ENCODE data around the gene PDE8B.
A peak's percentile ranks its signal among the peaks of the same experiment; 100 is the strongest.

PDE8B gene

GRCh38 chr5:77225531-77225930 is 15.1 kb downstream of the PDE8B start:
- H3K79me1 ChIP-seq (ENCODE audit: low read depth, low read length): peaks cover 2% of the 10 kb centered on the region
- no peak overlapping the region for H3K4me2 ChIP-seq (ENCODE audit: insufficient read depth, low read length, poor library complexity, severe bottlenecking)
- H2BK12ac ChIP-seq (ENCODE audit: low read length): no peak overlapping the region
- no peak overlapping the region for H3K4ac ChIP-seq (ENCODE audit: low read length)
- H2BK120ac ChIP-seq (ENCODE audit: low read depth, low read length): no peak overlapping the region
- no peak overlapping the region for H2AFZ ChIP-seq (ENCODE audit: low read length)
- H3K14ac ChIP-seq (ENCODE audit: low read length): no peak overlapping the region
- H4K91ac ChIP-seq (ENCODE audit: low read depth, low read length, poor library complexity): no peak overlapping the region
- no peak overlapping the region for H2BK15ac ChIP-seq (ENCODE audit: low read length)
- no peak overlapping the region for H3K4me3 ChIP-seq (ENCODE audit: low read length in 2 of 2)
- H3K27ac ChIP-seq (replicated peaks; ENCODE audit: low read length): no peak overlapping the region
- H3K18ac ChIP-seq (ENCODE audit: low read length): no peak overlapping the region
- H3K9ac ChIP-seq (ENCODE audit: low read depth, low read length, poor library complexity): no peak overlapping the region
- no peak overlapping the region for H2AK5ac ChIP-seq (ENCODE audit: low read depth, low read length)
- H3K4me1 ChIP-seq (ENCODE audit: control insufficient read depth in 2 of 2, insufficient read depth in 1 of 2, low read depth in 1 of 2, low read length in 2 of 2): no peaks in the 10 kb centered on the region
- H2BK5ac ChIP-seq (ENCODE audit: low read length): no peak overlapping the region
- H3K9me3 ChIP-seq (replicated peaks in 1 of 2; ENCODE audit: control insufficient read depth in 2 of 2, insufficient read depth in 1 of 2, low read depth in 1 of 2, low read length in 2 of 2): no peaks in the 10 kb centered on the region
- no peaks in the 10 kb centered on the region for H3K36me3 ChIP-seq (replicated peaks in 1 of 2; ENCODE audit: control insufficient read depth in 2 of 2, insufficient read depth in 2 of 2, low read length in 2 of 2)
- peaks cover 0 to 17% (median 0%) of the 10 kb centered on the region in 3 experiments for H3K27me3 ChIP-seq (ENCODE audit: control insufficient read depth in 3 of 3, insufficient read depth in 3 of 3, low read depth in 1 of 3, low read length in 3 of 3)
- H3K23ac ChIP-seq (ENCODE audit: low read depth, low read length, poor library complexity): no peak overlapping the region
- WGBS, 2 donors (ENCODE audit: extremely low coverage in 2 of 2, insufficient read length in 2 of 2, insufficient replicate concordance in 1 of 2): no CpG with 5 or more reads among the region's 8 CpGs
- no peak overlapping the region for H4K8ac ChIP-seq (ENCODE audit: low read depth, low read length)
- DNase-seq (ENCODE audit: low spot score): no peak

GRCh38 chr5:77229887-77230286 is 19.4 kb downstream of the PDE8B start:
- peaks cover 0 to 3% of the 10 kb centered on the region in 2 donors for H3K4me1 ChIP-seq (ENCODE audit: control insufficient read depth in 2 of 2, insufficient read depth in 1 of 2, low read depth in 1 of 2, low read length in 2 of 2)
- H2BK15ac ChIP-seq (ENCODE audit: low read length): no peak overlapping the region
- H2BK120ac ChIP-seq (ENCODE audit: low read depth, low read length): no peak overlapping the region
- peaks cover 0 to 10% (median 0%) of the 10 kb centered on the region in 3 experiments for H3K27me3 ChIP-seq (ENCODE audit: control insufficient read depth in 3 of 3, insufficient read depth in 3 of 3, low read depth in 1 of 3, low read length in 3 of 3)
- H3K9me3 ChIP-seq (replicated peaks in 1 of 2; ENCODE audit: control insufficient read depth in 2 of 2, insufficient read depth in 1 of 2, low read depth in 1 of 2, low read length in 2 of 2): no peaks in the 10 kb centered on the region
- no peak overlapping the region for H3K27ac ChIP-seq (replicated peaks; ENCODE audit: low read length)
- no peak overlapping the region for H2BK5ac ChIP-seq (ENCODE audit: low read length)
- no peak for DNase-seq (ENCODE audit: low spot score)
- H3K4ac ChIP-seq (ENCODE audit: low read length): no peak overlapping the region
- H3K18ac ChIP-seq (ENCODE audit: low read length): no peak overlapping the region
- no peak overlapping the region for H3K23ac ChIP-seq (ENCODE audit: low read depth, low read length, poor library complexity)
- no peak overlapping the region for H3K14ac ChIP-seq (ENCODE audit: low read length)
- no peak overlapping the region for H4K91ac ChIP-seq (ENCODE audit: low read depth, low read length, poor library complexity)
- no peaks in the 10 kb centered on the region for H3K36me3 ChIP-seq (replicated peaks in 1 of 2; ENCODE audit: control insufficient read depth in 2 of 2, insufficient read depth in 2 of 2, low read length in 2 of 2)
- no peak overlapping the region for H3K4me3 ChIP-seq (ENCODE audit: low read length in 2 of 2)
- no peak overlapping the region for H3K9ac ChIP-seq (ENCODE audit: low read depth, low read length, poor library complexity)
- H3K4me2 ChIP-seq (ENCODE audit: insufficient read depth, low read length, poor library complexity, severe bottlenecking): no peak overlapping the region
- no peak overlapping the region for H4K8ac ChIP-seq (ENCODE audit: low read depth, low read length)
- H2AFZ ChIP-seq (ENCODE audit: low read length): no peak overlapping the region
- H2BK12ac ChIP-seq (ENCODE audit: low read length): no peak overlapping the region
- H2AK5ac ChIP-seq (ENCODE audit: low read depth, low read length): no peak overlapping the region
- no CpG with 5 or more reads among the region's 4 CpGs for WGBS, 2 donors (ENCODE audit: extremely low coverage in 2 of 2, insufficient read length in 2 of 2, insufficient replicate concordance in 1 of 2)
- no peaks in the 10 kb centered on the region for H3K79me1 ChIP-seq (ENCODE audit: low read depth, low read length)

- no peak overlapping the region for H4K91ac ChIP-seq (ENCODE audit: low read depth, low read length, poor library complexity)
- no peak overlapping the region for H3K14ac ChIP-seq (ENCODE audit: low read length)
- H2AFZ ChIP-seq (ENCODE audit: low read length): no peak overlapping the region
- H3K4me2 ChIP-seq (ENCODE audit: insufficient read depth, low read length, poor library complexity, severe bottlenecking): no peak overlapping the region
- no peaks in the 10 kb centered on the region for H3K36me3 ChIP-seq (replicated peaks in 1 of 2; ENCODE audit: control insufficient read depth in 2 of 2, insufficient read depth in 2 of 2, low read length in 2 of 2)
- H3K4me1 ChIP-seq (ENCODE audit: control insufficient read depth in 2 of 2, insufficient read depth in 1 of 2, low read depth in 1 of 2, low read length in 2 of 2): peaks cover 0 to 3% of the 10 kb centered on the region in 2 donors
- H3K79me1 ChIP-seq (ENCODE audit: low read depth, low read length): no peaks in the 10 kb centered on the region
- H3K4me3 ChIP-seq (ENCODE audit: low read length in 2 of 2): no peak overlapping the region
- no peak overlapping the region for H3K23ac ChIP-seq (ENCODE audit: low read depth, low read length, poor library complexity)
- H3K18ac ChIP-seq (ENCODE audit: low read length): no peak overlapping the region
- H4K8ac ChIP-seq (ENCODE audit: low read depth, low read length): no peak overlapping the region
- no CpG with 5 or more reads among the region's 4 CpGs for WGBS, 2 donors (ENCODE audit: extremely low coverage in 2 of 2, insufficient read length in 2 of 2, insufficient replicate concordance in 1 of 2)
- peaks cover 0 to 5% (median 0%) of the 10 kb centered on the region in 3 experiments for H3K27me3 ChIP-seq (ENCODE audit: control insufficient read depth in 3 of 3, insufficient read depth in 3 of 3, low read depth in 1 of 3, low read length in 3 of 3)
- DNase-seq (ENCODE audit: low spot score): no peak
- H2BK120ac ChIP-seq (ENCODE audit: low read depth, low read length): no peak overlapping the region
- no peak overlapping the region for H3K4ac ChIP-seq (ENCODE audit: low read length)
- H2AK5ac ChIP-seq (ENCODE audit: low read depth, low read length): no peak overlapping the region
- no peak overlapping the region for H2BK5ac ChIP-seq (ENCODE audit: low read length)
- H3K9ac ChIP-seq (ENCODE audit: low read depth, low read length, poor library complexity): no peak overlapping the region
- no peak overlapping the region for H2BK12ac ChIP-seq (ENCODE audit: low read length)
- H3K9me3 ChIP-seq (replicated peaks in 1 of 2; ENCODE audit: control insufficient read depth in 2 of 2, insufficient read depth in 1 of 2, low read depth in 1 of 2, low read length in 2 of 2): no peaks in the 10 kb centered on the region
- H3K27ac ChIP-seq (replicated peaks; ENCODE audit: low read length): no peak overlapping the region
- H2BK15ac ChIP-seq (ENCODE audit: low read length): no peak overlapping the region
These were observed 20.4 kb downstream of the PDE8B start for GRCh38 chr5:77230727-77231470.

- Histone ChIP-seq H3K4me1 (ENCODE audit: control insufficient read depth in 2 of 2, insufficient read depth in 1 of 2, low read depth in 1 of 2, low read length in 2 of 2) (peaks cover 0 to 3% of the 10 kb centered on the region in 2 donors), H3K4me3 (ENCODE audit: low read length in 2 of 2) (no peak overlapping the region), H3K4me2 (ENCODE audit: insufficient read depth, low read length, poor library complexity, severe bottlenecking) (no peak overlapping the region), H3K9me3 (replicated peaks in 1 of 2; ENCODE audit: control insufficient read depth in 2 of 2, insufficient read depth in 1 of 2, low read depth in 1 of 2, low read length in 2 of 2) (no peaks in the 10 kb centered on the region), H3K27ac (replicated peaks; ENCODE audit: low read length) (no peak overlapping the region), H2BK12ac (ENCODE audit: low read length) (no peak overlapping the region), H3K14ac (ENCODE audit: low read length) (no peak overlapping the region), H4K91ac (ENCODE audit: low read depth, low read length, poor library complexity) (no peak overlapping the region), H2AFZ (ENCODE audit: low read length) (no peak overlapping the region), H3K27me3 (ENCODE audit: control insufficient read depth in 3 of 3, insufficient read depth in 3 of 3, low read depth in 1 of 3, low read length in 3 of 3) (peaks cover 0 to 11% (median 0%) of the 10 kb centered on the region in 3 experiments), H2BK5ac (ENCODE audit: low read length) (no peak overlapping the region), H3K9ac (ENCODE audit: low read depth, low read length, poor library complexity) (no peak overlapping the region), H3K4ac (ENCODE audit: low read length) (no peak overlapping the region), H2BK15ac (ENCODE audit: low read length) (no peak overlapping the region), H4K8ac (ENCODE audit: low read depth, low read length) (no peak overlapping the region), H3K18ac (ENCODE audit: low read length) (peak overlapping the region; percentile 11), H3K36me3 (replicated peaks in 1 of 2; ENCODE audit: control insufficient read depth in 2 of 2, insufficient read depth in 2 of 2, low read length in 2 of 2) (no peaks in the 10 kb centered on the region), H2AK5ac (ENCODE audit: low read depth, low read length) (no peak overlapping the region), H3K23ac (ENCODE audit: low read depth, low read length, poor library complexity) (no peak overlapping the region), H3K79me1 (ENCODE audit: low read depth, low read length) (no peaks in the 10 kb centered on the region), H2BK120ac (ENCODE audit: low read depth, low read length) (no peak overlapping the region)
- DNase-seq (ENCODE audit: low spot score): no peak
- no CpG with 5 or more reads among the region's 8 CpGs for WGBS, 2 donors (ENCODE audit: extremely low coverage in 2 of 2, insufficient read length in 2 of 2, insufficient replicate concordance in 1 of 2)
These were observed 21.1 kb downstream of the PDE8B start for GRCh38 chr5:77231471-77232138.
